ENCODE measurements around the gene FRMD1. TPM values are rescaled to one million over a fixed set of nuclear protein-coding genes. Genes with fewer than 3 reads are reported as not detected.

The FRMD1 gene
- total RNA-seq, 3 donors from 2014 or later = 0.29 to 0.96 (median 0.66) TPM

DNA sequence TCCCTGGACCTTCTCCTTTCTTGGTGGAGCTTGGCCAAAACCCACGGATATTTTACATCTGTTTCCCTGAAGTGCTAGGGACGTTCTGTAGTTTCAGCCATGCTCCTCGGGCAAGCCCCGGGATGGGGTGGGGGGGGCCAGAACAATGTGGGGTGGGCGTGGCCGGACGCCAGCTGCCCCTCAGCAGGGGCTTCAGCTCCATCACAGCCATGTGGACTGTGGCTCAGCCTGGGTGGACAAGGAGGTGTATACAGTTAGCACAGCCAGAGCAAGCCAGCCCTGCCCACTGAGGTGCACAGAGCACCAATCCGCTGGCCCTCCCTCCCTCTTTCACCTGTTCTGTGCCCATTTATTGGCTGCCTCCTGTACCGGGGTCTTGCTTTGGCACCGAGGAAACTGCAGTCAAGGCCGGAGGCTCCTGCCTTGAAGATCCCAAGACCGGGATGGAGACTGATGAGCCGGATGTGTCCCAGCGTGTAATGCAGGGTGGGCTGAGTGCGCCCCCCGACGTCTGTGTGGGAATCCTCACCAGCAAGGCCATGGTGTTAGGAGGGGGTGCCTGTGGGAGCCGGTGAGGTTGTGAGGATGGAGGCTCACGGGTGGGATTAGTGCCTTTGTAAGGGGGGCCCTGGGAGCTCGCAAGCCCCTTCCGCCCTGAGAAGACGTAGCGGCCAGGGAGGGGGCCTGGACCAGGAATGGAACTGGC lies 28.0 kb downstream of the FRMD1 start:
- Histone ChIP-seq H3K4me1 (no peaks in the 10 kb centered on the region), H3K4me3 (no peak overlapping the region), H3K36me3 (no peaks in the 10 kb centered on the region), H3K9me3 (no peaks in the 10 kb centered on the region), H3K27me3 (no peaks in the 10 kb centered on the region), H3K27ac (no peak overlapping the region)
- DNase-seq (ENCODE audit: low spot score in 2 of 2) = no peak
- no peak for TF ChIP-seq POLR2AphosphoS5 (IDR thresholded peaks at IDR 0.05)
- TF ChIP-seq, protein P1, sequence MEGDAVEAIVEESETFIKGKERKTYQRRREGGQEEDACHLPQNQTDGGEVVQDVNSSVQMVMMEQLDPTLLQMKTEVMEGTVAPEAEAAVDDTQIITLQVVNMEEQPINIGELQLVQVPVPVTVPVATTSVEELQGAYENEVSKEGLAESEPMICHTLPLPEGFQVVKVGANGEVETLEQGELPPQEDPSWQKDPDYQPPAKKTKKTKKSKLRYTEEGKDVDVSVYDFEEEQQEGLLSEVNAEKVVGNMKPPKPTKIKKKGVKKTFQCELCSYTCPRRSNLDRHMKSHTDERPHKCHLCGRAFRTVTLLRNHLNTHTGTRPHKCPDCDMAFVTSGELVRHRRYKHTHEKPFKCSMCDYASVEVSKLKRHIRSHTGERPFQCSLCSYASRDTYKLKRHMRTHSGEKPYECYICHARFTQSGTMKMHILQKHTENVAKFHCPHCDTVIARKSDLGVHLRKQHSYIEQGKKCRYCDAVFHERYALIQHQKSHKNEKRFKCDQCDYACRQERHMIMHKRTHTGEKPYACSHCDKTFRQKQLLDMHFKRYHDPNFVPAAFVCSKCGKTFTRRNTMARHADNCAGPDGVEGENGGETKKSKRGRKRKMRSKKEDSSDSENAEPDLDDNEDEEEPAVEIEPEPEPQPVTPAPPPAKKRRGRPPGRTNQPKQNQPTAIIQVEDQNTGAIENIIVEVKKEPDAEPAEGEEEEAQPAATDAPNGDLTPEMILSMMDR (IDR thresholded peaks at IDR 0.05) = no peak
- TF ChIP-seq POLR2A (IDR thresholded peaks at IDR 0.05) = no peak
- intact Hi-C loops (cut with DNase I; ENCODE audit: low total_unique reads) = no loop called here

DNA sequence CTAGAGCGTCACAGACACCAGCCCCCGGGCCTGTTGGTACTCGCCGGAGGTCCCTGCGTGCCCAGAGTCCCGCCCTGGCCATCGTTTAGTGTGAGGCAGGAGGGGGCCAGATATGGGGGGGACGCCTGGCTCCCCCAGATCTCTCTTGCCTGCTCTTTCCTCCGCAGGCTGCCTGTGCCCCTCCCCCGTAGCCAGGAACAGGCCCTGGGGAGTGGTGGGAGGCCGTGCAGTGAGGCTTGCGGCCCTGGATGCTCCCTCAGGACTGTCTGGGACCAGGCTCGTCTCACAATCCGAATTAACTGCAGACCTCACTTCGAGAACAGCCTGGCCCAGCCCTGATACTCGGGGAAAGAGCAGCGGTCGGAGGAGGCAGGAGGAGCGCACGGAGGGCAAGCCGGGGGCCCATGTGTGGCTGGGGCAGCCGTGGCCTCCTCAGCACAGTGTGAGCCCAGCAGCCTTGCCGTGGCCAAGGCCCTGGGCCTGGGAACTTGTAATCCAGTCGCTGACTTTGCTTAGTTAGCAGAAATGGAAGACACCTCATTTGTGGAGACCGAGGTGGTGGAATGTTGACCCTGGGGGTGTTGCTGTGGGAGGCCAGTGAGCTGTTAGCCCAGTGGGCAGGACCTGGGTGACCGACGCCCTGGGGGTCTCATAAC lies 28.7 kb downstream of the FRMD1 start:
- Histone ChIP-seq H3K9me3 (no peaks in the 10 kb centered on the region), H3K4me3 (no peak overlapping the region), H3K36me3 (no peaks in the 10 kb centered on the region), H3K27me3 (no peaks in the 10 kb centered on the region), H3K4me1 (no peaks in the 10 kb centered on the region), H3K27ac (no peak overlapping the region)
- intact Hi-C loops (cut with DNase I; ENCODE audit: low total_unique reads) = no loop called here
- no peak for DNase-seq (ENCODE audit: low spot score in 2 of 2)
- TF ChIP-seq, protein P1 (IDR thresholded peaks at IDR 0.05) = no peak
- TF ChIP-seq POLR2A (IDR thresholded peaks at IDR 0.05) (no peak), POLR2AphosphoS5 (IDR thresholded peaks at IDR 0.05) (no peak)

DNA sequence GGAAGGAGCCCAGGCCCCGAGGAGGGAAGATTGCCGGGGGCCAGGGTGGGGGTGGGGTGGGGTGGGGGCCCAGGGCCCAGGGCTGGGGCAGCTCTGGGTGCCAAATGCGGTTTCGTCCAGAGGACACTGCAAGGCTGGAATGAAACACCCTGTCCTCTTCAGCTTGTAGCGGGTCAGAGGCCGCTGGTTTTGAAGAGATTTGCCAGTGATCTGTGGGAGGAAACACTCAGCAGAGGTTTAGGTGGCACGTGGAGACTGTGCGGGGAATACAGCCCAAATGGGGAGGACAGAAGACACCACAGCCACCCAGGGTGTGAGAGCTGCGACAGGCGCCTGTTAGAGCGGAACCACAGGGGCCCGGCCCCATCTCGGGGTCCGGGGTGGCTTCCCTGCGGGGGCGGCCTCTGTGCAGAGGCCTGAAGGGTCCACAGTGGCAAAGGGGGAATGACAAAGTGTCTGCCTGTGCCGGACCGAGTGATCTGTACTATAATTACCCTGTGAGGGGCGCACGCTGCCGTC lies 29.2 kb downstream of the FRMD1 start:
- no peaks in the 10 kb centered on the region for H3K9me3 ChIP-seq
- no peak overlapping the region for H3K4me3 ChIP-seq
- no peak for DNase-seq (ENCODE audit: low spot score in 2 of 2)
- no peaks in the 10 kb centered on the region for H3K4me1 ChIP-seq
- H3K27me3 ChIP-seq = no peaks in the 10 kb centered on the region
- TF ChIP-seq POLR2AphosphoS5 (IDR thresholded peaks at IDR 0.05) (no peak), POLR2A (IDR thresholded peaks at IDR 0.05) (no peak)
- TF ChIP-seq, protein P1 (IDR thresholded peaks at IDR 0.05) = no peak
- H3K27ac ChIP-seq = no peak overlapping the region
- intact Hi-C loops (cut with DNase I; ENCODE audit: low total_unique reads) = no loop called here
- H3K36me3 ChIP-seq = no peaks in the 10 kb centered on the region

DNA sequence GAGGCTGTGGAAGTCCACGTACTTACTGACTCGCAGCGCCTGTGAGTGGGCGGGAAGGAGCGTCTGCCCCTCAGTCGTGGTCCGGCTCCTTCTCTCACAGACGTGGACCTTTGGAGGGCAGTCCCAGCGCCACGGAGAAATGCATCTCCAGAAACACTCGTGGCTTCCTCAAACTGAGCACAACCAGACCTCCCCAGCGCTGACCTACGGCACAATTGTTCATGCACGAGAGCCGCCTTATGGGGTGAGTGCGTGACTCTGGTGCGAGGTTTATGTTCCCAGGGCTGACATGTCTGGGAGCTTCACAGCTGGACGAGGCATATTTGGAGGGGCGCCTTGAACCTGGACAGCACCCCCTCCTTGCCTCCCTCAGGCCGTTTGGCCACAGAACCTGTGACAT lies 29.7 kb downstream of the FRMD1 start:
- Histone ChIP-seq H3K4me3 (no peak overlapping the region), H3K4me1 (no peaks in the 10 kb centered on the region), H3K36me3 (no peaks in the 10 kb centered on the region), H3K9me3 (no peaks in the 10 kb centered on the region), H3K27me3 (no peaks in the 10 kb centered on the region), H3K27ac (no peak overlapping the region)
- TF ChIP-seq POLR2AphosphoS5 (IDR thresholded peaks at IDR 0.05) (no peak), POLR2A (IDR thresholded peaks at IDR 0.05) (no peak)
- TF ChIP-seq, protein P1 (IDR thresholded peaks at IDR 0.05) = no peak
- DNase-seq (ENCODE audit: low spot score in 2 of 2) = no peak
- intact Hi-C loops (cut with DNase I; ENCODE audit: low total_unique reads) = no loop called here

DNA sequence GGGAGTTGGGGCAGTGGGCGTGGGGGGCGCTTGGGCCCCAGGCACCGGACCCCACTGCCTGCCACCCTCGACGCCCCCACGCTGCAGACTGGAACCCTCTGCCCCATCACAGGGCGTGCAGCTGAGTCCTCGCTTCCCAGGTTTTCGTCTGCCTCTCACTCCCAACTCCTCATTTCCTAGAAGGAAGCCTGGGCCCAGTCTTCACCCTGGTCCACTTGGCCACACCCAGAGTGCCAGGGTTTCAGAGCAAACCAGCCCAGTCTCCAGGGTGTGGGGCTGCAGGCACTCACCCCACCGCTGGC lies 30.3 kb downstream of the FRMD1 start:
- no peak for DNase-seq (ENCODE audit: low spot score in 2 of 2)
- Histone ChIP-seq H3K27me3 (no peaks in the 10 kb centered on the region), H3K4me3 (no peak overlapping the region), H3K4me1 (no peaks in the 10 kb centered on the region), H3K27ac (no peak overlapping the region), H3K9me3 (no peaks in the 10 kb centered on the region), H3K36me3 (no peaks in the 10 kb centered on the region)
- intact Hi-C loops (cut with DNase I; ENCODE audit: low total_unique reads) = no loop called here
- TF ChIP-seq POLR2A (IDR thresholded peaks at IDR 0.05) (no peak), POLR2AphosphoS5 (IDR thresholded peaks at IDR 0.05) (no peak)
- TF ChIP-seq, protein P1 (IDR thresholded peaks at IDR 0.05) = no peak
